ENCODE data around the gene STON2. TPM values are rescaled to one million over a fixed set of nuclear protein-coding genes. Genes with fewer than 3 reads are reported as not detected.

The STON2 gene
- total and polyA plus RNA-seq, 2 of the 13 experiments (the other 11 are each of a cell fraction or from before 2014, with no cell fraction given): 2.1 to 11.0 TPM

GRCh38 chr14:81219210-81219758, 180.8 kb downstream of the STON2 start (continued):
- TF ChIP-seq ZNF549 (CRISPR knock-in tag; IDR thresholded peaks at IDR 0.05) (no peak), THAP9 (CRISPR knock-in tag; IDR thresholded peaks at IDR 0.05; ENCODE audit: borderline replicate concordance) (peak; percentile 87; the same call in 1 of the 2 replicates), PAWR (CRISPR knock-in tag; IDR thresholded peaks at IDR 0.05; ENCODE audit: borderline replicate concordance) (no peak), GRHL1 (CRISPR knock-in tag; conservative IDR thresholded peaks at IDR 0.05) (no peak), KLF6 (CRISPR knock-in tag; IDR thresholded peaks at IDR 0.05) (0 out of 2 replicates have a peak, but pooled peaks have one; percentile 68), NR0B2 (CRISPR knock-in tag; IDR thresholded peaks at IDR 0.05) (no peak), SRF (IDR thresholded peaks at IDR 0.05; ENCODE audit: low read depth, low read length) (no peak), AGO1 (IDR thresholded peaks at IDR 0.05; ENCODE audit: low read depth, low read length, poor library complexity, severe bottlenecking) (no peak), FOXP4 (CRISPR knock-in tag; IDR thresholded peaks at IDR 0.05) (no peak; the same call in 1 of the 2 replicates), TAF1 (CRISPR knock-in tag; IDR thresholded peaks at IDR 0.05) (peak; percentile 96), RXRA (CRISPR knock-in tag; IDR thresholded peaks at IDR 0.05) (no peak), THYN1 (CRISPR knock-in tag; IDR thresholded peaks at IDR 0.05; ENCODE audit: borderline replicate concordance, low read depth) (no peak), ISX (CRISPR knock-in tag; conservative IDR thresholded peaks at IDR 0.05) (no peak), ZNF841 (CRISPR knock-in tag; IDR thresholded peaks at IDR 0.05; ENCODE audit: borderline replicate concordance) (no peak), ZNF879 (CRISPR knock-in tag; IDR thresholded peaks at IDR 0.05) (no peak), ZBTB26 (CRISPR knock-in tag; IDR thresholded peaks at IDR 0.05; ENCODE audit: borderline replicate concordance) (0 out of 2 replicates have a peak, but pooled peaks have one; percentile 35), ZNF816 (CRISPR knock-in tag; IDR thresholded peaks at IDR 0.05; ENCODE audit: borderline replicate concordance) (no peak; the same call in 1 of the 2 replicates), MXI1 (IDR thresholded peaks at IDR 0.05; ENCODE audit: borderline replicate concordance, low read depth, low read length) (peak; percentile 82; the same call in 2 of the 3 replicates), RELA (CRISPR knock-in tag; IDR thresholded peaks at IDR 0.05) (no peak), TBP (CRISPR knock-in tag; IDR thresholded peaks at IDR 0.05) (no peak)
